GM12878 (cell line): Measurements from ENCODE around the gene PAX5. TPM values are rescaled to one million over a fixed set of nuclear protein-coding genes. Genes with fewer than 3 reads are reported as not detected.

Source experiments
- ATAC-seq: fragments of 200-7000 bp; cut with Tn5 transposase; 3 replicates; pipeline ENCODE4 v1.9.1; 2020; ENCODE audit warnings: mild to moderate bottlenecking, moderate library complexity
- BruUV-seq: library from RNA; stranded (reverse); fragments of 400-500 nt; replicated peaks from 2 replicates; lab custom pipeline; 2021; lab: Mats Ljungman, UMichigan
- CTCF ChIA-PET: fragments of 300-600 bp; sonication (Branson Sonifier 250); formaldehyde crosslinking; extraction: SDS; loops from one replicate; lab custom pipeline; 2021; ENCODE audit warnings: inconsistent platforms; lab: Yijun Ruan, JAX
- POLR2A ChIA-PET: fragments of 350-600 bp; formaldehyde crosslinking; extraction: SDS; loops from one replicate; lab custom pipeline; 2021; ENCODE audit warnings: inconsistent platforms; lab: Charles Lee
- RAD21 ChIA-PET: fragments of 300-600 bp; sonication (Branson Sonifier 250); formaldehyde crosslinking; loops from one replicate; lab custom pipeline; 2023; ENCODE audit warnings: antibody characterized with exemption; ENCODE audit not compliant: unreplicated experiment; lab: Charles Lee
- SMC1A ChIA-PET: fragments of 300-600 bp; sonication (Branson Sonifier 250); formaldehyde crosslinking; loops from one replicate; lab custom pipeline; 2023; ENCODE audit not compliant: unreplicated experiment, uncharacterized antibody; lab: Charles Lee
- DNase-seq: peaks from one replicate; pipeline ENCODE4 v3.0.0-alpha.2; 2011; ENCODE audit warnings: low read depth, low spot score
- FAIRE-seq: peaks from 3 replicates; lab custom pipeline; 2011; peaks lifted over from hg19 to GRCh38; lab: Jason Lieb, UNC
- H2AFZ ChIP-seq: 2 replicates; pipeline ENCODE4 v1.6.0; 2011; ENCODE audit warnings: low read depth, low read length, control low read depth; ENCODE audit not compliant: control insufficient read depth
- H3K27ac ChIP-seq: 2 replicates; pipeline ENCODE4 v1.5.1; 2011; ENCODE audit warnings: control low read depth; ENCODE audit not compliant: control insufficient read depth, insufficient read depth
- H3K27me3 ChIP-seq, 2 experiments: replicated peaks in 1 of 2; 2 replicates each; pipeline versions ENCODE4 v1.6.0 to v1.6.1; 2011; ENCODE audit warnings: low read length in 1 of 2; ENCODE audit not compliant: control insufficient read depth in 2 of 2, insufficient read depth in 2 of 2
- H3K36me3 ChIP-seq, 2 experiments: 2 replicates each; pipeline ENCODE4 v1.5.1; 2011; ENCODE audit warnings: low read length in 1 of 2; ENCODE audit not compliant: control insufficient read depth in 2 of 2, insufficient read depth in 2 of 2
- H3K4me1 ChIP-seq: 2 replicates; pipeline ENCODE4 v1.6.1; 2011; ENCODE audit warnings: mild to moderate bottlenecking, low read length, moderate library complexity, mixed read lengths; ENCODE audit not compliant: control insufficient read depth, insufficient read depth
- H3K4me2 ChIP-seq: 2 replicates; pipeline ENCODE4 v1.6.0; 2011; ENCODE audit warnings: control low read depth; ENCODE audit not compliant: control insufficient read depth, insufficient read depth
- H3K4me3 ChIP-seq: fragments of 200-600 bp; sonication (generic); 2 replicates; pipeline ENCODE4 v1.5.1; 2016
- H3K79me2 ChIP-seq: 2 replicates; pipeline ENCODE4 v1.6.0; 2011; ENCODE audit warnings: low read length; ENCODE audit not compliant: control insufficient read depth, insufficient read depth
- H3K9ac ChIP-seq: 2 replicates; pipeline ENCODE4 v1.8.0; 2011; ENCODE audit warnings: low read length, control low read depth, mixed read lengths; ENCODE audit not compliant: control insufficient read depth, insufficient read depth
- H3K9me3 ChIP-seq: replicated peaks from 3 replicates; pipeline ENCODE4 v1.5.1; 2011; ENCODE audit warnings: mild to moderate bottlenecking, low read length; ENCODE audit not compliant: control insufficient read depth, insufficient read depth
- H4K20me1 ChIP-seq: 2 replicates; pipeline ENCODE4 v1.6.0; 2011; ENCODE audit not compliant: control insufficient read depth, insufficient read depth
- CBX3 ChIP-seq: fragments of 200-600 bp; sonication (generic); IDR thresholded peaks from 2 replicates; pipeline ENCODE4 v1.6.1; 2016; ENCODE audit warnings: low read depth, borderline replicate concordance
- CHD1 ChIP-seq: IDR thresholded peaks from 2 replicates; pipeline ENCODE4 v1.6.1; 2012; ENCODE audit warnings: low read depth, low read length, improper control_type of control experiment
- CREB1 ChIP-seq: IDR thresholded peaks from 2 replicates; pipeline ENCODE4 v1.6.1; 2012; ENCODE audit warnings: low read depth, mild to moderate bottlenecking, inconsistent platforms
- DPF2 ChIP-seq: fragments of 450-650 bp; IDR thresholded peaks from 2 replicates; pipeline ENCODE4 v1.6.1; 2017; ENCODE audit warnings: mild to moderate bottlenecking
- EED ChIP-seq: sonication (generic); IDR thresholded peaks from 2 replicates; pipeline ENCODE4 v1.6.1; 2016; ENCODE audit warnings: antibody characterized with exemption, low read depth
- GABPA ChIP-seq: IDR thresholded peaks from 2 replicates; pipeline ENCODE4 v1.6.1; 2014; ENCODE audit warnings: antibody characterized with exemption, low read depth, mild to moderate bottlenecking, inconsistent platforms
- LARP7 ChIP-seq: fragments of 450-650 bp; IDR thresholded peaks from 2 replicates; pipeline ENCODE4 v1.6.1; 2017; ENCODE audit warnings: mild to moderate bottlenecking
- MEF2A ChIP-seq: IDR thresholded peaks from 2 replicates; pipeline ENCODE4 v1.6.1; 2011; ENCODE audit warnings: low read depth, mild to moderate bottlenecking, low read length, moderate library complexity; ENCODE audit not compliant: insufficient read depth
- MEF2B ChIP-seq: fragments of 450-650 bp; IDR thresholded peaks from 2 replicates; pipeline ENCODE4 v1.6.1; 2018; ENCODE audit warnings: mild to moderate bottlenecking, moderate library complexity; ENCODE audit not compliant: partially characterized antibody, poor library complexity, severe bottlenecking
- POLR2AphosphoS5 ChIP-seq: IDR thresholded peaks from 2 replicates; pipeline ENCODE4 v1.6.1; 2011; ENCODE audit warnings: mild to moderate bottlenecking, low read length, inconsistent platforms
- RUNX3 ChIP-seq: IDR thresholded peaks from 2 replicates; pipeline ENCODE4 v1.6.1; 2012; ENCODE audit warnings: low read length, inconsistent platforms
- SPI1 ChIP-seq: IDR thresholded peaks from 2 replicates; pipeline ENCODE4 v1.6.1; 2011; ENCODE audit warnings: low read depth, mild to moderate bottlenecking, low read length, moderate library complexity, borderline replicate concordance; ENCODE audit not compliant: insufficient read depth
- TBL1XR1 ChIP-seq: IDR thresholded peaks from 2 replicates; pipeline ENCODE4 v1.6.1; 2012; ENCODE audit warnings: low read depth, low read length, improper control_type of control experiment
- TCF7 ChIP-seq: IDR thresholded peaks from 2 replicates; pipeline ENCODE4 v1.6.1; 2014; ENCODE audit warnings: antibody characterized with exemption, borderline replicate concordance
- ZNF217 ChIP-seq: fragments of 450-650 bp; IDR thresholded peaks from 2 replicates; pipeline ENCODE4 v1.6.1; 2017; ENCODE audit warnings: antibody characterized with exemption, mild to moderate bottlenecking
- ZNF24 ChIP-seq: fragments of 450-650 bp; IDR thresholded peaks from 2 replicates; pipeline ENCODE4 v1.6.1; 2017; ENCODE audit warnings: antibody characterized with exemption, mild to moderate bottlenecking
- WGBS: methylation state at CpG from one replicate; pipeline ENCODE4 v1.1.6; 2016; ENCODE audit warnings: low lambda C conversion rate; ENCODE audit not compliant: insufficient replicate concordance, insufficient coverage; ENCODE audit errors: missing lambda C conversion rate; 5-methylcytosine and 5-hydroxymethylcytosine counted together
- in situ Hi-C: fragments of 300-500 bp; cut with MboI; formaldehyde crosslinking; loops from 9 replicates; pipeline ENCODE4 v1.14.3; 2018; ENCODE audit warnings: mixed read lengths
- intact Hi-C: fragments of 100-400 bp; cut with micrococcal nuclease; formaldehyde crosslinking; loops from one replicate; pipeline ENCODE4 v1.14.2; 2022; ENCODE audit not compliant: unreplicated experiment
- polyA plus RNA-seq, 11 experiments: library from polyadenylated mRNA; depleted of rRNA in 4 of 11; unstranded in 6 of 11; stranded (reverse) in 5 of 11; fragments of >200 nt; fragmentation: Nextera tagmentation in 4 of 11; fragmentation: Illumina TruSeq in 1 of 11; extraction: Ambion mirVana in 4 of 11; extraction: Trizol in 1 of 11; gene quantifications; 1 replicate in 1 of 11; 2 replicates in 10 of 11; pipeline versions ENCODE4 v1.2.1 to v1.2.3, GENCODE V29; 2011 to 2016; ENCODE audit warnings: inconsistent platforms in 2 of 11, missing spikeins in 2 of 11, low read depth in 1 of 11
- total RNA-seq, 4 experiments: library from RNA; depleted of rRNA in 3 of 4; stranded (reverse); fragments of >200 nt in 3 of 4; fragmentation: Illumina TruSeq in 1 of 4; extraction: Trizol in 1 of 4; gene quantifications; 2 replicates each; pipeline versions ENCODE4 v1.2.1 to v1.2.3, GENCODE V29; 2013 to 2021
- TF ChIP-seq, protein P1 (sequence below): IDR thresholded peaks from 2 replicates; pipeline ENCODE4 v1.6.1; 2011; ENCODE audit warnings: borderline replicate concordance, low read depth, mild to moderate bottlenecking, moderate library complexity, mixed read lengths, low read length; ENCODE audit not compliant: insufficient read depth; ENCODE audit errors: extremely low read length
- TF ChIP-seq, protein P2 (sequence below): fragments of 450-650 bp; formaldehyde crosslinking; IDR thresholded peaks from 2 replicates; pipeline ENCODE4 v1.4.0; 2020; ENCODE audit warnings: mild to moderate bottlenecking, moderate library complexity

PAX5 gene
- total and polyA plus RNA-seq, 10 of the 15 experiments (the other 5 are each of a cell fraction or from before 2014, with no cell fraction given) = 2.2 to 123 (median 31.9) TPM

DNA sequence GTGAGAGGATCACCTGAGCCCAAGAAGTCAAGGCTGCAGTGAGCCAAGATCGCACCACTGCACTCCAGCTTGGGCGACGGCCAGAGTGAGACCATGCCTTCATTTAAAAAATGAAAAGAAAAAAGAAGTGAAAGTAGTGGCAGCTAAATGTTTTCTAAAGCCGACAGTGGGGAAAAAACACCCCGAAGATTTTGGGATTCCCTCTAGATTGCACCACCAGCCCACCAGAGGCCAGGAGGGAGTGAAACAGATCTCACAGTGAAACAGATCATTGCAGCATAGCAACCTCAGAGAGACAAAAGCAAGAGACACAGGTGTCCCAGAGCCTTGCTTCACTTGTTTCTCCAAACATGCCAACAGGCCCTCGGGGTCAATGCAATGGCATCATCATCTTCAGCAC is 156.8 kb downstream of the PAX5 start:
- no peak overlapping the region for H3K9ac ChIP-seq
- intact Hi-C loops = loop anchor here (10.0 kb wide), 2 partner anchors 248 to 528 kb away; partner anchors contain the start of gene ZCCHC7
- H3K4me3 ChIP-seq = peak overlapping the region; percentile 8; the same call in 1 of the 2 replicates
- H3K79me2 ChIP-seq = peaks cover 5% of the 10 kb centered on the region
- RAD21 ChIA-PET = interaction anchor here (1.1 kb wide), 1 partner anchor 49 kb away, joined by 5 read pairs; no protein-coding TSS in a partner anchor
- FAIRE-seq (peak; percentile 49), DNase-seq (peak; percentile 35), ATAC-seq (peak; percentile 35)
- H3K36me3 ChIP-seq = peaks cover 43 to 45% of the 10 kb centered on the region in 2 experiments
- BruUV-seq = no TSS peak
- POLR2A ChIA-PET = interaction anchor here (0.6 kb wide), 1 partner anchor 497 kb away, joined by 3 read pairs; no protein-coding TSS in a partner anchor
- no peaks in the 10 kb centered on the region for H3K9me3 ChIP-seq
- peaks cover 45% of the 10 kb centered on the region for H3K4me1 ChIP-seq
- 5% methylated on average over 6 of the region's 6 CpGs for WGBS
- peak overlapping the region; percentile 27; the same call in 1 of the 2 replicates for H3K27ac ChIP-seq
- CTCF ChIA-PET = interaction anchor here (1.0 to 1.3 kb wide), 2 partner anchors 8 to 533 kb away, joined by 4 to 6 read pairs; no protein-coding TSS in a partner anchor
- SMC1A ChIA-PET = interaction anchor here (0.7 to 1.2 kb wide), 5 partner anchors 9 to 451 kb away, joined by 3 to 4 read pairs (median 4); no protein-coding TSS in a partner anchor
- no peaks in the 10 kb centered on the region for H3K27me3 ChIP-seq
- H3K4me2 ChIP-seq = peak overlapping the region; percentile 26; the same call in 1 of the 2 replicates
- in situ Hi-C loops = loop anchor here (5.0 kb wide), 1 partner anchor 150 kb away; no protein-coding TSS in a partner anchor
- H4K20me1 ChIP-seq = no peaks in the 10 kb centered on the region
- H2AFZ ChIP-seq = no peak overlapping the region
- TF ChIP-seq CBX3 = no peak
- no peak for TF ChIP-seq TCF7
- TF ChIP-seq, protein P1, sequence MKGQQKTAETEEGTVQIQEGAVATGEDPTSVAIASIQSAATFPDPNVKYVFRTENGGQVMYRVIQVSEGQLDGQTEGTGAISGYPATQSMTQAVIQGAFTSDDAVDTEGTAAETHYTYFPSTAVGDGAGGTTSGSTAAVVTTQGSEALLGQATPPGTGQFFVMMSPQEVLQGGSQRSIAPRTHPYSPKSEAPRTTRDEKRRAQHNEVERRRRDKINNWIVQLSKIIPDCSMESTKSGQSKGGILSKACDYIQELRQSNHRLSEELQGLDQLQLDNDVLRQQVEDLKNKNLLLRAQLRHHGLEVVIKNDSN = no peak
- TF ChIP-seq POLR2AphosphoS5 = no peak
- TF ChIP-seq SPI1 = peak; percentile 26; the same call in 1 of the 2 replicates
- TF ChIP-seq DPF2 = no peak
- 0 out of 2 replicates have a peak, but pooled peaks have one; percentile 8 for TF ChIP-seq CREB1
- no peak for TF ChIP-seq GABPA
- TF ChIP-seq ZNF24 = no peak
- peak; percentile 34; the same call in 1 of the 2 replicates for TF ChIP-seq RUNX3
- TF ChIP-seq LARP7 = no peak
- TF ChIP-seq CHD1 = no peak
- TF ChIP-seq, protein P2, sequence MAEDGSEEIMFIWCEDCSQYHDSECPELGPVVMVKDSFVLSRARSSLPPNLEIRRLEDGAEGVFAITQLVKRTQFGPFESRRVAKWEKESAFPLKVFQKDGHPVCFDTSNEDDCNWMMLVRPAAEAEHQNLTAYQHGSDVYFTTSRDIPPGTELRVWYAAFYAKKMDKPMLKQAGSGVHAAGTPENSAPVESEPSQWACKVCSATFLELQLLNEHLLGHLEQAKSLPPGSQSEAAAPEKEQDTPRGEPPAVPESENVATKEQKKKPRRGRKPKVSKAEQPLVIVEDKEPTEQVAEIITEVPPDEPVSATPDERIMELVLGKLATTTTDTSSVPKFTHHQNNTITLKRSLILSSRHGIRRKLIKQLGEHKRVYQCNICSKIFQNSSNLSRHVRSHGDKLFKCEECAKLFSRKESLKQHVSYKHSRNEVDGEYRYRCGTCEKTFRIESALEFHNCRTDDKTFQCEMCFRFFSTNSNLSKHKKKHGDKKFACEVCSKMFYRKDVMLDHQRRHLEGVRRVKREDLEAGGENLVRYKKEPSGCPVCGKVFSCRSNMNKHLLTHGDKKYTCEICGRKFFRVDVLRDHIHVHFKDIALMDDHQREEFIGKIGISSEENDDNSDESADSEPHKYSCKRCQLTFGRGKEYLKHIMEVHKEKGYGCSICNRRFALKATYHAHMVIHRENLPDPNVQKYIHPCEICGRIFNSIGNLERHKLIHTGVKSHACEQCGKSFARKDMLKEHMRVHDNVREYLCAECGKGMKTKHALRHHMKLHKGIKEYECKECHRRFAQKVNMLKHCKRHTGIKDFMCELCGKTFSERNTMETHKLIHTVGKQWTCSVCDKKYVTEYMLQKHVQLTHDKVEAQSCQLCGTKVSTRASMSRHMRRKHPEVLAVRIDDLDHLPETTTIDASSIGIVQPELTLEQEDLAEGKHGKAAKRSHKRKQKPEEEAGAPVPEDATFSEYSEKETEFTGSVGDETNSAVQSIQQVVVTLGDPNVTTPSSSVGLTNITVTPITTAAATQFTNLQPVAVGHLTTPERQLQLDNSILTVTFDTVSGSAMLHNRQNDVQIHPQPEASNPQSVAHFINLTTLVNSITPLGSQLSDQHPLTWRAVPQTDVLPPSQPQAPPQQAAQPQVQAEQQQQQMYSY (CRISPR knock-in tag) = no peak
- TF ChIP-seq MEF2B = peak; percentile 15
- no peak for TF ChIP-seq MEF2A
- TF ChIP-seq EED = peak; percentile 37; the same call in 1 of the 2 replicates
- TF ChIP-seq TBL1XR1 = no peak
- TF ChIP-seq ZNF217 = no peak
